Measurements from ENCODE around the gene PDSS2.

PDSS2 gene

GRCh38 chr6:107466062-107466461 lies 6.7 kb upstream of the PDSS2 start:
- TF ChIP-seq, protein P1, sequence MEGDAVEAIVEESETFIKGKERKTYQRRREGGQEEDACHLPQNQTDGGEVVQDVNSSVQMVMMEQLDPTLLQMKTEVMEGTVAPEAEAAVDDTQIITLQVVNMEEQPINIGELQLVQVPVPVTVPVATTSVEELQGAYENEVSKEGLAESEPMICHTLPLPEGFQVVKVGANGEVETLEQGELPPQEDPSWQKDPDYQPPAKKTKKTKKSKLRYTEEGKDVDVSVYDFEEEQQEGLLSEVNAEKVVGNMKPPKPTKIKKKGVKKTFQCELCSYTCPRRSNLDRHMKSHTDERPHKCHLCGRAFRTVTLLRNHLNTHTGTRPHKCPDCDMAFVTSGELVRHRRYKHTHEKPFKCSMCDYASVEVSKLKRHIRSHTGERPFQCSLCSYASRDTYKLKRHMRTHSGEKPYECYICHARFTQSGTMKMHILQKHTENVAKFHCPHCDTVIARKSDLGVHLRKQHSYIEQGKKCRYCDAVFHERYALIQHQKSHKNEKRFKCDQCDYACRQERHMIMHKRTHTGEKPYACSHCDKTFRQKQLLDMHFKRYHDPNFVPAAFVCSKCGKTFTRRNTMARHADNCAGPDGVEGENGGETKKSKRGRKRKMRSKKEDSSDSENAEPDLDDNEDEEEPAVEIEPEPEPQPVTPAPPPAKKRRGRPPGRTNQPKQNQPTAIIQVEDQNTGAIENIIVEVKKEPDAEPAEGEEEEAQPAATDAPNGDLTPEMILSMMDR (IDR thresholded peaks at IDR 0.05; ENCODE audit: borderline replicate concordance, insufficient read depth, low read depth, low read length): no peak
- H3K4me3 ChIP-seq (ENCODE audit: low read depth, low read length): no peak overlapping the region

DNA sequence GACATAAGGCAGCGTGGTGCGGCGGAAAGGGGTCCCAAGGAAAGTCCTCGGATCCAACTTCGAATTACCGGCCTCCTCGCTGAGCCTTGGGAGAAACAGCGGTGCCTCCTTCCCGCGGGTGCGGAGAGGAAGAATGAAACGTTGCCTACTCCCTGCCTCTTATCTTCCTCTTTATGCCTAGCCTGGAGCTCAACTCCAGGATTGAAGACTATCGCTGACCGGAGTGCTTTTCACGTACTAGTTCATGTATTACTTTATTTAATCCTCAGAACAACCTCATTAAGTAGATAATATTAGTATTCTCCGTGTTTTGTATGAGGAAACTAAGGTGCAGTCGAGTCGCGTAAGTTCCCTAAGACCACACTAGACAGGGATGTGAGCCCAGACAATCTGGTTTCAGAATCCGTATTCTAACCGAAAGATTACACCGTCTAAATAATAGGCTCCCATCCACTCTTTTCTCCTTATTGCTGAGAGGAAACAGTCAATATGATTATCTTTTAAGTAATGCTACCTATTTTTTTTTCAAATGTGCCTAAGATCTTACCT lies 793 bp upstream of the PDSS2 start:
- TF ChIP-seq, protein P1 (IDR thresholded peaks at IDR 0.05; ENCODE audit: borderline replicate concordance, insufficient read depth, low read depth, low read length): no peak
- peak overlapping the region; percentile 63 for H3K4me3 ChIP-seq (ENCODE audit: low read depth, low read length)

DNA sequence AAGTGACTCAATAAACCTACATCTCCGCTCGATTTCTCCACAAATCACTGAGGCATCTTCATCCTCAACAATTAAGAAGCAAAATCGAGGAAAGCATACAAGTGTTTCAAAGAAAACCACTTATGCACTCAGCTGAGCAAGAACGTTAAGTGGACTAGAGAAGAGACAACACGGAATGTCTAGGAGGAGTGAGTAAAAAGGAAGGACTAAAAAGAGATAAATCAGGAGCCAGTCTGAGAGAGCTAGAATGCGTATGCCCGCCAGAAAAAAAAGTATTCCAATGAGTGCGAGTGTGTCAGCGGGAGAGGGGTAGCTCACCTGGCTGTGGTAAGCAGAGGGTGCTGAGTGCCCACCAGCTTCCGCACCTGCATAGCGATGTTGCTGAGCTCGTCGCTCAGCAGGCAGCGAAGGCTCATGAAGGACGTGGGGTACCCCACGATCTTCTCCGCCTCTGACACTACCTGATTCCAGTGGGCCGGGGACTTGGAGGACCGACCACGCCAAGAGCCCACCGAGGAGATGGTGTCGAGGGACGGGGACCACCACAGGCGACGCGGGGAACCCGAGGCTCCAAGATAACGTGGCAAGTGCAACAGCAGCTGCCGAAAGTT lies 587 bp downstream of the PDSS2 start:
- peak overlapping the region; percentile 73 for H3K4me3 ChIP-seq (ENCODE audit: low read depth, low read length)
- TF ChIP-seq, protein P1 (IDR thresholded peaks at IDR 0.05; ENCODE audit: borderline replicate concordance, insufficient read depth, low read depth, low read length): no peak

- H3K4me3 ChIP-seq (ENCODE audit: low read depth, low read length): no peak overlapping the region
- TF ChIP-seq, protein P1 (IDR thresholded peaks at IDR 0.05; ENCODE audit: borderline replicate concordance, insufficient read depth, low read depth, low read length): no peak
Observed at GRCh38 chr6:107448776-107449175, 10.6 kb downstream of the PDSS2 start.

DNA sequence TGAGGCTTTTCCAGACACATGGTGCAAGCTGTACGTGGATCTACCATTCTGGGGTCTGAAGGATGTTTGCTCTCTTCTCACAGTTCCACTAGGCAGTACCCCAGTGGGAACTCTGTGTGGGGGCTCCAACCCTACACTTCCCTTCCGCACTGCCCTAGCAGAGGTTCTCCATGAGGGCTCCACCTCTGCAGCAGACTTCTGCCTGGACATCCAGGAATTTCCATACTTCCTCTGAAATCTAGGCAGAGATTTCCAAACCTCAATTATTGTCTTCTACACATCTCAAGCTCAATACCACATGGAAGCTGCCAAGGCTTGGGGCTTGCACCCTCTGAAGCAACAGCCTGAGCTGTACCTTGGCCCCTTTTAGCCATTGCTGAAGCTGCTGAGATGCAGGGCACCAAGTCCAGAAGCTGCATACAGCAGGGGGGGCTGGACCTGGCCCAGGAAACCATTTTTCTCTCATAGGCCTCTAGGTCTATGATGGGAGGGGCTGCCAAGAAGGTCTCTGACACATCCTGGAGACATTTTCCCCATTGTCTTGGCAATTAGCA lies 11.6 kb downstream of the PDSS2 start:
- TF ChIP-seq, protein P1 (IDR thresholded peaks at IDR 0.05; ENCODE audit: borderline replicate concordance, insufficient read depth, low read depth, low read length): no peak
- no peak overlapping the region for H3K4me3 ChIP-seq (ENCODE audit: low read depth, low read length)

GRCh38 chr6:107444277-107444676 lies 15.1 kb downstream of the PDSS2 start:
- H3K4me3 ChIP-seq (ENCODE audit: low read depth, low read length): no peak overlapping the region
- TF ChIP-seq, protein P1 (IDR thresholded peaks at IDR 0.05; ENCODE audit: borderline replicate concordance, insufficient read depth, low read depth, low read length): no peak
